ENCODE results near the gene BDKRB2.
"Not testable (repeated sequence)": the region's sequence is repeated elsewhere in the genome, so short reads cannot be mapped to it uniquely, and the experiment has no call there.

The BDKRB2 gene

GRCh38 chr14:96229315-96229714, 24.7 kb downstream of the BDKRB2 start:
- DNase-seq, result no peak

GRCh38 chr14:96231056-96231455, 26.4 kb downstream of the BDKRB2 start:
- DNase-seq, result no peak

DNA sequence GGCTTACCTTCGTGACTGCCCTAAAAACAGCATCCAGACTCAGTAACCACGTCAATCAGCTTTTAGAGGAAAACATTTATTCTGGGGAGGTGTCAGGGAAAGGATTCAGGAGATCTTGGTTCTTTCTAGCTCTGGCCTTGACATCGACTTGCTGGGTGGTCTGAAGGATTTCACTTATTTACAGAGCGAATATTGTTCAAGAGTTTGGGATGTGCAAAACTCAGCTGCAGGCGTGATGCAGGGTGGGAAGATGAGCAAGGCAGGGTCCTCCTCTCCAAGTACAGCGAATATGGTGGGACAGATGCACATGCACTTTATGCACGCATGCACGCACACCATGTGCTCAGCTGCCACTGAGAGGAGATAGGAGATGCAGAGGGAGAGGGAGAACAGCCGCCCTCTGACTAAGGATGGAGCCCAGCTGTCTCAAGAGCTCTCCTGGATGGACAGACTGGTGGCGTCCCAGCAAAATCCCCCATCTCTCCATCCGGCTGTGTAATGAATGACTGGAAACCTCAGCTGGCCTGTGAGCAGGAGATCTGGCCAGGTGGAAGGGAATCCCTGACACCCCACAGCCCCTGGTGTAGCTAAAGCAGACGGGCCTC, 27.0 kb downstream of the BDKRB2 start:
- DNase-seq, result peak; percentile 78 to 90

- no peak for DNase-seq
Observed at GRCh38 chr14:96232506-96232905, 27.9 kb downstream of the BDKRB2 start.

GRCh38 chr14:96233661-96234060, 29.0 kb downstream of the BDKRB2 start:
- no peak for DNase-seq

DNA sequence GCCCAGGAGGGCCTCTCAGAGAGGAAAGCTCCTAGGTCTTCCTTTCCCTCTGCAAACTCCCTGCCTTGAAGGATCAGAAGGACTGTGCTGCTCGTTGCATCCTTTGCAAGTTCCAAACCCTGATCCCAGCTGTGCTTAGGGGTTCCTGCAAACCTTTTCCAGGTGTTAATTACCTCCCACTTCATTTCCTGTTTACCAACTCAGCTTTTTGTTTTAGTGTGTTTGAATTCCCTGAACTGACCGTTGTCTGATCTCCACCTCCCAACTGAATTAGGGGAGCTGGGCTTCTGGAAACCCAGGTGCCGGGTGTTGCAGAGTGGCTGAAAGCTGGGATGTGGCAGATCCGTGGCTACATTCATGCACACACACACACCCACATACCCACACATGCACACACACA, 30.8 kb downstream of the BDKRB2 start:
- DNase-seq, result no peak

DNA sequence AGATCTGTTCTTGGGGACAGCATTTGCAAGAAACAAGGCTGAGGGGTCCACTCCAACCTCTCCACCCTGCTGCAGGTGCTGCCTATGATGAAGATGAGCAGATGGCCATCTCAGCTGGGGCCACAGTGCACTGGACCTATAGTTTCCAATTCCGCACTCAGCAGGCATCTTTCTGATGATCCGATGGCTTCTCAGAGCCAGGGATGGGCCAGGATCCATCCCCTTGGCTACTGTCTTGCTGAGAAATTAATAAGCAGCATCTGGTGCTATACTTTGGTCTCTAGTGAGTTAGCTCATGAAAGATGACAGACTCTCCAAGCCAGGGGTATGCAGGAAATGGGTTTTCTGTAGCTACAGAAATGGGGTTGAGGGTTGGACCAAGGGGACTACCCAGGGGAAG, 33.0 kb downstream of the BDKRB2 start:
- no peak for DNase-seq

DNA sequence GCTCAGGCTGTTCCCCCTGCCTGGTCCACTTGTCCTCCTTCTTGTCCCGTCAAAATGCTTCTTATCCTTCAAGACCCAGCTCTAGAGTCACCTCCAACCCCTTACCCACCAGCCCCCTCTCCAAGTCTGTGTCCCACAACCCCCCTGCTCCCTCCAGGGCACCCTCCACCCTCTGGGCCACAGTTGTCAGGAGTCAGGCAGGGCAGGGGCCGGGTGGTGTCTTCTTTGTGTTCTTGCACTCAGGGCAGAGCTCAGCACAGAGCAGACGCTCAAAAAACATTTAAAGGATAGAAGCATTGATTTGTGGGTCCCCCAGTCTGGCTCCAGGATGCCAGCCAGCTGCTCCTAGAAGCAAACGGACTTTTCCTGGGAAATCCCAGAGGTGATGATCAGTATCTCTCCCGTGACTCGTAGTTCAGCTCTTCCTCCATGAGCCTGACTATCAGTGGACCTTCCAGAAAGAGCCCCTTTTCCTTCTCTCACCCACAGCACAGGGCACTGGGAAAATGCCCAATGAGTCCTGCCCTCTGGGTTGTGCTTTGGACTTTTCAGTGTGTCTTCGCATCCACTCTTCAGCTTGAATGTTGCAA, 34.1 kb downstream of the BDKRB2 start:
- no peak for DNase-seq

DNA sequence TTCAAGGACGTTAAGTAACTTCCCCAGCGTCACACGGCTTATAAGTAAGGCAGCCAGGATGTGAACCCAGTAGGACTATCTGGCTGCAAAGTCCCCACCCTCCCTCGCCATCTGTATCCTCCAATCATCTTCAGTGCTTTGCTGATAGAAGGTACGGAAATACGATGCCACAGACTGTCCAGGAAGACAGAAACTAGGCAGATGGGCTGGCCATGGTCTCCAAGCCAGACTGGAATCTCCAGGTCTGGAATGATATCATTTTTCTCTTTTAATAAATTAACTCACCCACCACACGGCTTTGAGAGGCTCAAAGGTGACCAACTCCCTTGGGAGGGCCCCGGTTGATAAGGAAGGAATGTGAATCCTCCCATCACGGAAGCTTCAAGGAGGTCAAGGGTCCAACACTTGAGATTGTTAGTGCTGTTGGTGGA, 35.1 kb downstream of the BDKRB2 start:
- DNase-seq, result no peak

GRCh38 chr14:96240641-96241040, 36.0 kb downstream of the BDKRB2 start:
- no peak for DNase-seq

GRCh38 chr14:96242126-96242525, 37.5 kb downstream of the BDKRB2 start:
- DNase-seq, result no peak

DNA sequence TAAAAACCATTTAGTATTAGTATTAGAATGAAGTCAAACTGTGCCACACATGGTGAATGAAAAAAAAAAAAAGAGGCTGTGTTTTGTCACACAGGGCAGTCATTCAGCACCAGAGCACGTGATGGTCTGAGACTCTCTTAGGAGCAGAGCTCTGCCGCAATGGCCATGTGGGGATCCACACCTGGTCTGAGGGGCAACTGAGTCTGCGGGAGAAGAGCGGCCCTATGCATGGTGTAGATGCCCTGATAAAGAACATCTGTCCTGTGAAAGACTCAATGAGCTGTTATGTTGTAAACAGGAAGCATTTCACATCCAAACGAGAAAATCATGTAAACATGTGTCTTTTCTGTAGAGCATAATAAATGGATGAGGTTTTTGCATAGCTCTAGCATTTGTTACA, 39.1 kb downstream of the BDKRB2 start:
- DNase-seq, result no peak

- not testable (repeated sequence) for DNase-seq
Observed at GRCh38 chr14:96245074-96245473, 40.4 kb downstream of the BDKRB2 start.

DNA sequence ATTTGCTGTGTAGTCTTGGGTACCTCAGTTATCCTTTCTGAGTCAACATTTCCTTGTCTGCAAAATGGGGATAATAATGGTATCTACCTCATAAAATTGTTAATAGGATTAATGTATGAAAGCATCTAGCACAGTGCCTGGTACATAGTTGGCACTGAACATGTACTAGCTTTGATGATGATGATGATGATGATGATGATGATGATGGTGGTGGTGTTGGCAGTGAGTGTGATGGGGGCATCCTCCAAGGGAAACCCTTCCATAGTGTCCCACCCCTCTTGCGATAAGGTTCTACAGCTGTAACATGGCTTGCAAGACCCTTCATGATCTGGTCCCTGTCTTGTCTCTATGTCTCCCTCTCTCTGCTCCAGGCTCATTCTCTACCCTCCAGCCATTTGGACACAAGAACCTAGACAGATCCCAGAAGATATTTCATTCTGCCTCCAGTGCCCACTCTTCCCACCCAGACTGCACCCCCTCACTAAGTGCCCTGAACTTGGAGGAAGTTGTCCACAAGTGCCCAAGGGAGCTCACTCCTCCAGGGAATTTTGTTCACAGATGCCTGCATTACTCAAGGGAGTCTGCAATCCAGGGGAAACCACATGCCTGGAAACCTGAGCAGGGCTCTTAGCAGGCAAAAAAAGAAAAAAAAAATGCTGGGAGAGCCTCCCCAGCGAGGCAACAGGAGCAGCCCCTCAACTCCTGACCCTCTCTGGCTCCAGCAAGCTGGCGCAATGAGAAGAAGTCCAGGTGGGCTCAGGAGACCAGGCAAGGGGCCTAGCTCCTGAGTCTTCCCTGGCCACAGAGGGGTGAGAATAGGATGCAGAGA, 41.3 kb downstream of the BDKRB2 start:
- peak in 1 of 2 experiments; percentile 51 for DNase-seq

- DNase-seq, result peak in 1 of 2 experiments; percentile 45
Observed at GRCh38 chr14:96246539-96246847, 41.9 kb downstream of the BDKRB2 start.

DNA sequence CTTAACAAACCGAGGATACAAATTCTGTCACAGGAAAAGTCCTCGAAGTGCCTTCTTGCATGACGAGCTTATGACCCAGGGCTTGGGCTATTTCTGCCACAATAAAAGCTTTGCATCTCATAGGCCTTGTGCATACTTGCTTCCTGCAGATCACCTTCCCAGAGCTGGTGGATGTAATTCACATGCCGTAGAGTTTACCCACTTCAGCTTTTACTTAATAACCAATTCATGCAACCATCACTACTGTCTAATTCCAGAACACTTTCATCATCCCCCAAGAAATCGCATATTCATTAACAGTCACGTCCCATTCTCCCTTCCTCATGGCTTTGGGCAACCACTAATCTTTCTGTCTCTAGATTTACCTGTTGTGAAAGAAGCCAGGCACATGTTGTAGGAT, 42.4 kb downstream of the BDKRB2 start:
- DNase-seq, result no peak

DNA sequence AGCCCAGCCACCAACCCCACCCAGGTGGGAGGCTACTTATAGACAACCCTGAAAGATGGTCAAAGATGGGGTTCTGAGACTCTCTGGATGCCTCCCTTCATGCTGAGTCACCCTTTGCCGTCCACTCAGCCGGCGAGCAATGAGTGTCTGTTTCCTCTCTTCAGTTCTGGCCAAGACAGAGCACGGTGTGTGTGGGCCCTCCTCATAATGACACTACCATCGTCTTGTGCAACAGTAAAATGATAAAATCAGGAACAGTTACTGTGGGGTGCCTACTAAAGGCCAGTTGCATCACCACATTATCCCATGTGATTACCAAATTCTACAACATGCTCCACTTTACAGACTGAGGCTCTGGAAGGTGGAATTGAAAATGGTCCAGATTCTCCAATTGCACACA, 44.4 kb downstream of the BDKRB2 start:
- DNase-seq, result no peak

DNA sequence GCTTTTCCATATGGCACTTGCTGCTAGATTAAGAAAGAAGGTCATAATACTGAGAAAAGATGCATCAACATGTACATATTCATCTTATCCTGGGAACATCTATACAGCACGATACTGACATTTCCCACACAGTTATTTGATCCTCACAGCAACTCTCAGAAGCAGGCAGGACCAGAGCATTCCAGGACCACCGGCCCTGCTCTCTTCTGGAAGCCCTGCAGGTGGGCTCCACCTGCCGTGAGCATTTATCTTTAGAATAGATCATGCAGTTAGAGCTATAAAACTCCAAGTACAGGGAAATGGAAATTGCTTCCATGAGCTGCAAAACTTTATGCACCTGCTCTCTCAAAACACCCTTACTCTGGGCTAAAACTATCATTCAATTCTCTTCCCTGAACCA, 45.8 kb downstream of the BDKRB2 start:
- DNase-seq, result peak in 1 of 2 experiments; percentile 45

- no peak for DNase-seq
Observed at GRCh38 chr14:96251656-96252155, 47.1 kb downstream of the BDKRB2 start.

DNA sequence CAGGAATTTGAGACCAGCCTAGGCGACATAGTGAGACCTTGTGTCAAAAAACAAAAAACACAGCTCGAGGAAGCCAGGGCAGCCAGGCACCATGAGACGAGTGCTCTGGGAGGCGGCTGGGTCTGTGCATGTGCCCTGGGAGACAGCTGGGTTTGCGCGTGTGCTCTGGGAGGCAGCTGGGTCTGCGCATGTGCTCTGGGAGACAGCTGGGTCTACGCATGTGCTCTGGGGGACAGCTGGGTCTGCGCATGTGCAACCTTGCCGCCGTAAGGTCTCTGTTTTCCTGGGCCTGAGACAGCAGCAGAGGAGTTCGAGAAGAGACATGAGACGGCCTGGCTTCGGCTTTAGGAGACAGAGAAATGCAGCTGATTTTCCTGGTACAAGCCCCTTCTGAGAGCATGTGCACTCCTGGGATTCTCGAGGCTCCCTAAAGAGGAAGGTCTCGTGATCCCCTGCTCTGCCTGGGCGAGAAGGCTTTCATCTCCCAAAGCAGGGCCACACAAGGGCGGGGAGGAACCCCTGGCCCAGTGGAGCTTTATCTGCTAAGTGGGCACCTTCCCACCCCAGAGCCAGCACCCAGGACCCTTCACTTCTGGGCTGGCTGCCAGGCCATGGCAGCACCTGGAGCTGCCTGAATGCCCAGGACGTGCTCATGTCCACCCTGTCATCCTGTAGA, 47.8 kb downstream of the BDKRB2 start:
- peak; percentile 91 to 97 for DNase-seq

GRCh38 chr14:96252999-96253539, 48.4 kb downstream of the BDKRB2 start:
- peak; percentile 99 to 100 for DNase-seq

GRCh38 chr14:96254687-96255086, 50.0 kb downstream of the BDKRB2 start:
- no peak for DNase-seq

Measured in NCI-H524 (cell line).